GM19025 (cell line): ENCODE results near the gene RGSL1.
"Not testable (repeated sequence)": the region's sequence is repeated elsewhere in the genome, so short reads cannot be mapped to it uniquely, and the experiment has no call there.

Experiments used
- ATAC-seq: cut with Tn5 transposase; IDR thresholded peaks from one replicate; pipeline ENCODE4 v1.9.1; 2021; ENCODE audit warnings: mild to moderate bottlenecking, low read depth, moderate library complexity; ENCODE audit not compliant: unreplicated experiment

Gene RGSL1

DNA sequence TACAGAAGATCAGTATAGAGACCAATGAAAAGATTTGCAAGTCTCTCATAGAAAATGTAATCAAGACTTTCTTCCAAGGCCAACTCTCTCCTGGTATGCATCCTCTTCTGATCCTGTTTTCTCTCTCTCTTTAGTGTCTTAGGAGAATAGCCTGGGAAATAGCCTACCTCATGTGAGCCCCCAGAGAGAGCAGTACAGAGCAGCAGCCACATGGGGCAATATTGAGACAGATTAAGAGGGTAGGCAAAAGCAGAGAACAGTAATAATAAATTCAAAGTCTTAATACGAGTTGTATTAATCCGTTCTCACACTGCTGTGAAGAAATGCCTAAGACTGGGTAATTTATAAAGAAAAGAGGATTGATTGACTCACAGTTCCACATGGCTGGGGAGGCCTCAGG is 77.7 kb downstream of the RGSL1 start:
- no peak for ATAC-seq

DNA sequence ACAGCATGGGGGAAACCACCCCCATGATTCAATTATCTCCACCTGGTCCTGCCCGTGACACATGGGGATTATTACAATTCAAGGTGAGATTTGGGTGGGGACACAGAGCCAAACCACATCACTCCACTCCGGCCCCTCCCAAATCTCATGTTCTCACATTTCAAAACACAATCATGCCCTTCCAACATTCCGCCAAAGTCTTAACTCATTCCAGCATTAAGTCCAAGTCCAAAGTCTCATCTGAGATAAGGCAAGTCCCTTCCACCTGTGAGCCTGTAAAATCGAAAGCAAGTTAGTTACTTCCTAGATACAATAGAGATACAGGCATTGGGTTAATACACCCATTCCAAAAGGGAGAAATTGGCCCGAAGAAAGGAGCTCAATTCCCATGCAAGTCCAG is 78.3 kb downstream of the RGSL1 start:
- ATAC-seq: not testable (repeated sequence)

DNA sequence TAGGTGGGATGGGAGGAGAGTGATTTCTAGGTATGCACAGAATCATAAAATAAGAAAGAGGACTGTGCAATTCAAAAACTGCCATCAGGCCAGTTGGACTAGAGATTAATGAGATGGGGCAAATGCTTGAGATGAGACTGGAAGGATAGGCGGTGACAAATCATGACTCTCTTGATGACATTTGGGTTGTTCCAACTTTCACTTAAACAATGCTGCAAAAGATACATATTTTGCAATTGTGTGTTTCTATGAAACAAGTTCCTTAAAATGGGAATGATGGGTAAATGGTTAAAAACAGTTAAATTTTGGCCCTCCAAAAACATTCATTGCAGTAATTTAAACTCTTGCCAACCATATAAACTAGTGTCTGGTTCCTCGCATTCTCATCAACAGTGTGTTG is 84.0 kb downstream of the RGSL1 start:
- ATAC-seq: no peak

DNA sequence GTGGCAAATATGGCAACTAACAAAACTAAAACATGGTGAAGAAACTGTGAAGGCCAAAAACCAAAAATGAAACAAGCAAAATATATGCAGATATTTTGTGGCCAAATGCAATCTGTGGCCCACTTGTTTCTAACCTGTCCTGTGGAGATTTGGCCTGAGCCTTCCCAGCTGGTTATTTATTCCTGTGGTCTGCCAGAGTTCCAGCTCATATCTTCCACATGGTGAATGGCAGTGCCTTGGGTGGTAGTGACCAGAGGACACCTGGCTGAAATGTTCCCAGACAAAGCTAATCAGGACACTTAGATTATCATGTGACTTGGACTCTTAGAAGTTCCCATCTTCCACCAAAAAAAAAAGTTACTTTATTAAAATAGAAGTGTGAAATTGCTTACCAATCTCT is 99.4 kb downstream of the RGSL1 start:
- no peak for ATAC-seq

DNA sequence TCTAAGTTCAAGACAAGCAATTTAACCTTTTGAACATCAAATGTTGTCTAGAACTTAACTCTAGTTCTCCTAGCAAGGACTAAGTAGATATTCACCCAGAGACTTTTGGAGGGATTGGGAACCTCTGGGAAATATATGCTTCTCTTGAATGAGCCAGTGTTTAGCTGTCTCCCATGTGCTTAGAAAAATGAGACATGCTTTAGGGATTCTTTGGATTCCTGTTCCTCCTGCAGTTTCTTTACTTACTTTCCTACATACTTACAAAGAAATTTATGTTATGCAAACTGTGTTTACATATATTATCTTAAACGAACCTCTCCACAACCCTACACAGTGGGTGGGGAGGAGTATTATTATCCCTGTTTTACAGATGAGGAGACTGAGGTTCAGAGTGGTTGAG is 99.9 kb downstream of the RGSL1 start:
- no peak for ATAC-seq

DNA sequence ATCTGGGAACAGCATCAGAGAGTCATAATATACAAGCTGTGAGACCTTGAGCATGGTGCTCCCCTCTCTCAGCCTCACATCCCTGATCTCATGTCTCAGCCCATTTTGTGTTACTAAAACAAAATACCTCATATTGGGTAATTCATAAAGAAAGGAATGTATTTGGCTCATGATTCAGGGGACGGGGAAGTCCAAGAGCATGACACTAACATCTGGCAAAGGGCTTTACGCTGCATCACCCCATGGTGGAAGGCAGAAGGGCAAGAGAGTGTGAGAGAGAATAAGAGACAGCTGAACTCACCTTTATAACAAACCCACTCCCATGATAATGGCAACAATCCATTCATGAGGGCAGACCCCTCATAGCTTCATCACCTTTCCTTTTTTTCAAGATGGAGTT is 102.6 kb downstream of the RGSL1 start:
- ATAC-seq: no peak

DNA sequence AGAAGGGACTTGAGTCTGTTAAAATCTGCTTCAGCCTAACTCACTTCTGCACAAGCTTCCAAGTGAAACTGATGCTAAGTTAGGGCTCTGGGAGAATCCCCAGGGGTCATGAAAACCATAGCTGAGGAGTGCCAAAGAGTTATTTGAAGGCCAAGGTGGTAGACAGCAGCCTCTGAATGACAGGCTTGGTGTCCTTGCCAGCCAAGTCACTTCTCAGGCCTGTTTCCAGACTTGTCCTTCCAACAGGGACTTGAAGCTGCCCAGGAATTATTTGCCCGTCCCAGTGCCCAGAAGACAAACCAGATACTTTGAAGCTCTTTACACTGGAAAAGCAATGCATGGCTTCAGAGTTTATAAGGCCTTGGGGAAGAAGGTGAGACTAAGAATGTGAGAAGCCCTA is 105.5 kb downstream of the RGSL1 start:
- no peak for ATAC-seq

DNA sequence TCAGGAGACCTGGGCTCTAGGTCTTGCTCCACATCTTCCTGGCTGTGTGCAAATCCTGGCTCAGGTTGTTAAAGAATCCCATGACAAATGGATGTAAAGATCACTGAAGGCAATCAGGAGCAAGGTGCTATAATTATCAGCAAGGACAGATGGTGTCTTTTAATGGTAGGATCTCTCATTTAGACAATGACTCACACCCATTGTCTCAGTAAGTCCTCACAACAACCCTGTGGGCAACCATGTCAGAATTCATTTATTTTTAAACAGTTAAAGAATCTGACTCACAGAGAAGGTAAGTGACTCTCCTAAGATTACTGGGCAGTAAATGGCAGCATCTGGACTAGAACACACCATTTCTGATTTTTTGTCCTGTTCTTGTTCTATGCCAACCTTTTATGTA is 106.3 kb downstream of the RGSL1 start:
- no peak for ATAC-seq

DNA sequence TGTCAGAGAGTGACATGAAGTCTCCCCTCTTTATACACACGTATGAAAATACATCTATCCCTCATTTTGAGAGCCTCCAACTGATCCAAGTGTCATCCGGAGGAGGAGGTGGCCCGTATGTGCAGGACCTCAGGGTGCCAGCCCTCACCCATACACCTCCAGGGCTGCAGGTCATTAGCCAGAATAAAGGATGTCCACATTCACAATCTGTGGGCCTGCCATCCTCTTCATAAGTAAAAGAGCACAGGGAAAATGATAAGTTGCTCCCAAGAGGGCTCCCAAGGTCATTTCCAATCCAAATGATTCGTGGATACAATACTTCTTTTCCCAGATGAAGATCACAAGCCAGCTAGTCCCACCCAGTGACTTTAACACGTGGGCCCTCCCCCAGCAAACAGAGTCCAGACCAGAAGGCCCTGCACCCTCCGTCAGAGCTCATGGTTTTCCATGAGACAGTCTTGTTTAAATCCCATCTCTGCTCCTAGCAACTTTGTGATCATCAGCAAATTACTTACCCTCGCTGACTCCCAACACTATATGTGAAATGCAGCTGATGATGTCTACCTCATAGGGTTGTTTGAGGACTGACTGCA is 110.5 kb downstream of the RGSL1 start:
- no peak for ATAC-seq

DNA sequence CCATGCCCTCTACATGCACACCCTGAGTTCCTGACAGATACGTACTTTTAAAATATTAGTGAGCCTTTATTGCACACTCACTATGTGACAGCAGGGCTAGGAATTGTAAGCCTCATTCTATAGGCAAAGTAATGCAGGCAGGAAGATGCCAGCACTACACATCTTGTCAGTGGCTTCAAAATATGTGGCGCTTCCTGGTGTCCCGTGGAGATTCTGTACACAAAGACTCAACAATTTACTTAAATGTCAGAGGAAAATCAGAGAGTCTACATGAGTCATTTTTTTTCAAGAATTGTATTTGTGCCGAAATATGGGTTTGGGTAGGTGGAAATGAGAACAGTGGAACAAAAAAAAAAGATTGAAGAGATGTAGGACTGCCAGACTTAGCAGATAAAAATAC is 111.5 kb downstream of the RGSL1 start:
- ATAC-seq: no peak

DNA sequence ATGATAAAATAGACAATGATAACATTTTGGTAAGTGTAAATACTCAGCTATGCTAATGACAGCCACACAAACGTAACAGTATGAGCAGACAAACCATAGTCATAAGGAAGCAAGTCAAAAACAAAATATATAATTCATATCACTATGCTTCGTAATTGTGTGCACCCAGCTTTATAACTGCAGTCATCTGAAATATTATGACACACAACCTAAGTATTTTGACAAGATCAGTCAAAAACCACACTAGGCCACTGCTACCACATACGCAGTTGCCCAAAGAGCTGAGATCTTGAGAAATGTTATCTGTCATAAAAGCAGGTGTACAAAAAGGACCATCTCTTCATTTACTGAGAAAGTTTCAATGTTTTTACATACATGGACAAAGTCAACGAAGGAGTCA is 113.1 kb downstream of the RGSL1 start:
- no peak for ATAC-seq

DNA sequence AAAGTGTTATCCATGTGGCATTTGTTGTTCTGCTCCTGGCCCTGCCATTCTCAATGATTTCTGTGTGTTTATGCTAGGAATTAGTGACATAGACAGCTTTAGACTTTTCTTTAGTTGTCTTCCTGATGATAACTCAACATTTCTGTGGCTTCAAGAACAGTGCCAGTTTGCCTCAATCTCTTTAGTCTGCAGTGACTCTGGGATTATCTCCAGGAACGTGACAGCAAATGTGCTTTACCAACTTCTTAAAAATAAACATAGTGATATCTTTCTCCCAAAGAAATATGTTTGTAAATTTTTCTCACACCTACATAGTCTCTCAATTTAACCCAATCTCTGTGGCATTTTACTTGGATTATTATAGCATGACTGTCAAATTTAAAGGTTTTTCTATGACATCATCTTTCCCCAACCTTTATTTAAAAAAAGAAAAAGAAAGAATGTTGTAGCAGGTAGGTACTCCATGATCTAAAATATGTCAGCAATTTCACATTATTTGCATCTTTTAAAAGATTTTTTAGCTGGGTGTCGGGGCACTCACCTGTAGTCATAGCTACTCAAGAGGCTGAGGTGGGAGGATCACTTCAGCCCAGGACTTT is 114.6 kb downstream of the RGSL1 start:
- no peak for ATAC-seq

DNA sequence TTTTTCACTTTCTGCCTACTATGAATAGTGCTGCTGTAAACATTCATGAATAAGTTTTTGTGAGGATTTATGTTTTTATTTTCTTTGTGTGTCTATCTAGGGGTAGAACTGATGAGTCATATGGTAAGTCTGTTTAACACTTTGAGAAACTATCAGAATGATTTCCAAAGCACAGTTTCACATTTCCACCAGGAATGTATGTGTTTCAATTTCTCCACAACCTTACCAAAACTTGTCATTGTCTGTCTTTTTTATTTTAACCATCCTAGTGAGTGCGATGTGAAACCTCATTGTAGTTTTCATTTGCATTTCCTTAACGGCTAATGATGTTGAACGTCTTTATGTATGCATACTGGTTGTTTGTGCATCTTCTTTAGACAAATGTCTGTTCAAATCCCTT is 115.6 kb downstream of the RGSL1 start:
- ATAC-seq: no peak

DNA sequence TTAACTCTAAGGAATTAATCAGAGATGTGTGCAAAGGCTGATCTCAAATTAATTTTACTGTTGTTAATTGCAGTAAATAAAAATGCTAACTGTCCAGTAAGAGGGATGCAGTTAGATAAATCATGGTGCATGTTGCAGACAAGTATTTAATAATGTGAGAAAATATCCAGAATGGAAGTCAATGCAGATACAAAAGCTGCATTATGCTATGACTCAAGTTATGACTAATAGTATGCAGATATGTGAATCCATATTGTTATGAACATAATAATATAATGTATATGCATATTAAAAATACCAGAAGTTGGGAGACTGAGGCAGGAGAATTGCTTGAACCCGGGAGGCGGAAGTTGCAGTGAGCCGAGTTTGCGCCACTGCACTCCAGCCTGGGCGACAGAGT is 117.7 kb downstream of the RGSL1 start:
- no peak for ATAC-seq

DNA sequence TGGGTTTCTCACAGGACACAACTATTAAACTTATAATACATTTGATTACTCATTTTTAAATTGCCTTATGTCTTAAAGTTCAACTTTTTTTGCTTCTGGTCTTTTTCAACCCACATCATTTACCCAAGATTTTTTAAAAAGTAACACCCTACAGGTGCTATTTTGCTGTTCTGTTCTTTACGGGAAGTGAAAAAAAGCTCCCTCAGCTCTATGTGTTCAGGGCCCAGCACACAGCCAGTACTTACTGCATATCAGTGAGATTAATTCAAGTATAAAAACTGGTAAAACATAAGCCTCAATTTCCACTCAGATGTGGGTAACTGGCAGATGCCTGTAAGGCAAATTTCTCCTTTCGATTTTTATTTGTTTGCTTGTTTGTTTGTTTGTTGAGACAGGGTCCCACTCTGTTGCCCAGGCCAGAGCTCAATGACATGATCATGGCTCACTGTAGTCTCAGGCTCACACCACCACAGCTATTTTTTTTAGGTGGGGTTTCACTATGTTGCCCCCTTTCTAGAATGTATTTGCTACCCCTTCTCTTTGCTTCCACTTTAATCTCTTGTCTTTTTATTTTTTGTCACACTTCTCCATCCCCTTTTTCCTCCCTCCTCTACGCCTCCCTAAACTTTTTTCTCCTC is 118.8 kb downstream of the RGSL1 start:
- no peak for ATAC-seq

DNA sequence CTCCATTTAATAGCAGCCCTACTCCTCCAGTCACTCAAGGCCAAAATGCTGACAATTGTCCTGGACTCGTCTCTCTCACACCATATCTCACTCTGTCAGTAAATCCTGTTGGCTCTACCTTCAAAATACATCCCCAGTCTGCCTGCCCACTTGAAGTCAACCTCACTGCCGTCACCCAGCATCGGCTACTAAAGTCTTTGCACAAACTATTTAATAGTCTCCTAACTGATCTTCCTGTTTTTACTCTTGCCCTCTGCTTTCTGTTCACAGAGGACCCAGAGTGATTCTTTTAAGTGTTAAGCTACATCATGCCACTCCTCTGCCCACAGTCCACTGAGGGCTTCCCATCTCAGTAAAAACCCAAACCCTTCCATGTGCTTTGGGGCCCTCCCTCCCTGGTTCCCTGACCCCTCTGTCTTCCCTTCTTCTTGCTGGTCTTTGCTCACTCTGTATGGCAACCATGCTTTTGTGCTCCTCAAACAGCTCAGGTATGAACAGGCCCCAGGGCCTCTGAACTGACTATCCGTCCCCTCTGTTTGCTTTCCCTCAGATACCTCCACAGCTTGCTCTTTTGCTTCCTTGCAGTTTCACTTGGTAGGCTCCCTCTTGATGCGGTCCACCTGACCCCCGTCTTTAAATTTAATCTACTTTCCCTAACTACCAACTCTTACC is 120.1 kb downstream of the RGSL1 start:
- ATAC-seq: no peak

DNA sequence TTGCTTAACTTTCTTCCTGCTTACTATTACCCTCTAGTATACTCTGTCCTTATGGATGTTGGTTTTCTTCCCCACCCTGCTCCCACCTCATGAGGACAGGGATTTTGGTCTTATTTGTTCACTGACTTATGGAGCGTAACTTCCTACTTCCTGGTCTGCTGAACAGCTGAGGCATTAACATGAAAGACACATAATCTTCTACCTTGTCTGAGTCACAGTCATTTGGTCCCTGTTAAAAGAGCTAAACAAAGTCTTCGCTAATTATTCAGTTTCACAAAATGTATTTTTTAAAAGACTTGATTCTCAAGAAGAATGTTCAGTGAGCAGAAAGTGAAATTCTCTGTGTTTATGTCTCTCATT is 120.6 kb downstream of the RGSL1 start:
- ATAC-seq: no peak

DNA sequence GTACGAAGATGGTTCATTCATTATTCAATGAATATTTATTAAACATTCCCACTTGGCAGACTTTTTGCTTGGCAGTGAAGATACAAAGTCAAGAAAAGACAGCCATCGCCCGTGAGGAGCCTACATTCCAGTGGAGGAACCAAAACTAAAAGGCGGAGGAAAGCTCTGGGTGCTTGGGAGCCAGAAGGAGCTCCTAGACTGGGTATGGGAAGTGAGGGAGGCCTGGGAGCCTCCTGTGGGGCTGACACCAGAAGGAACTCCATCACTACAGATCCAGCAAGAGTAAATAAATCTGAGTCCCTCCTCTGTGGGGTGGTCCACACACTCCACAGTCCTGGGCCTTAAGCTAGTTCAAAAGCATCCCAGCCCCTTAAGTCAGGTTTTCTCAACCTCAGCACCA is 124.2 kb downstream of the RGSL1 start:
- no peak for ATAC-seq

DNA sequence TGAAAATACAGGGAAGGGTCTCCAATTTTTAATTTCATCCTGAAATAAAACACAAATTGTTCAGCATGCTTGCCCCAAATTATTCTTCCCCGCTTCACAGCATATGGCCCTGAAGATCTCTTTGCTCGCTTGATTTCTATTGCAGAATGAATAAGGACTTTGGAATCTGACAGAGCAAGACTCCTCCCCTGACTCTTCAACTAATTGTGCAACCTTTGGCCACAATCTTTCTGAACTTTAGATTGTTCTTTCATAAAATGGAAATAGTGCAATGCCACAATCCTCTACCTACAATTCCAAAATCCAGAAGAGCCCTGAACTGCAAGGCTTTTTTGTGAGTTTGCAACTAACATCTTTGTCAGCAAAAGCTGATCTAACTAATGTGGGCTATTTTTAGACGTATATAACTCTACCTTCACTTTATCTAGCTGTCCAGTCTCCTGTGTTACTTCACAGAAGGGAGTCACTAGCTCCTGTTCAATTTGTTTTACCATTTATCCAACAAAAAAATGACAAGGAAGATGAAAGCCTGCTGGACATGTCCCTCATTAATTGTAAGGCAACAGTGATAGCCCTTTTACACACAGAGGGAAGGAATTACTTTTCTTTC is 125.7 kb downstream of the RGSL1 start:
- no peak for ATAC-seq

DNA sequence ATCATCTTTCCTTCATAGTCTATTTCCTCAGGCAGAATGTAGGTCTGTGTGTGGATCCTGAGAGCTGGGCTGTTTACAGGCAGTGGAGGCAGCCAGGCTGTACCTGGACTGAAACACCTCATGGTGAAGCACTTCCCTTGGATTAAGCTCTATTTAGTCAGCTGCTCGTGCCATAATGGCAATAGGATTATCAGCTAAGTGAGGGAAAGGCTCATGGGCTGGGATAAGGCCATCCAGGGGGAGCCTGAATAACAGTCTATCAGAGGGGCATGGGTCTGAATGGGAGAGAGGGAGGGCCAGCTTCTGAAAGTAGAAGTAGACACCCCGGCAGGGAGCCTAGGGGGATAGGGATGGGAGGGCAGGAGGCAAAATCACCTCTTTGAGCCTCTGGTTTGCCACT is 130.8 kb downstream of the RGSL1 start:
- ATAC-seq: no peak

DNA sequence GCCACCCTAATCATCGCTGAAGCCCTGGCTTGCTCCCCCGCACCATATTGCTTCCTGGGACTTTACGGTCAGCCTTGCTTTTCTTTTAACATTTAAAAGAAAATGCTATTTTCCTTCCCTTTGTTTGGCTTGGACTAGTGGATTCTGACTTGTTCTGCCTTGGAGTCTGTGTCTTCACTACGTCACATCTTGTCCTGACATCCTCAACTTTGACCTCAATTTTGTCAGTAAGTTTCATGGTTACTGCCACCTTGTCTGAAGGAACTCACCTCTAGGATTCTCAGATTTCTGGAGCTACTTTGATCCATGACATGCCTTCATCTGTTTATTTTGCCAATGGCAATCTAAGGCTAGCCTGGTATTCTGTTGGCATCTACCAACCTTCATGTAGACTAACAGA is 134.8 kb downstream of the RGSL1 start:
- no peak for ATAC-seq

DNA sequence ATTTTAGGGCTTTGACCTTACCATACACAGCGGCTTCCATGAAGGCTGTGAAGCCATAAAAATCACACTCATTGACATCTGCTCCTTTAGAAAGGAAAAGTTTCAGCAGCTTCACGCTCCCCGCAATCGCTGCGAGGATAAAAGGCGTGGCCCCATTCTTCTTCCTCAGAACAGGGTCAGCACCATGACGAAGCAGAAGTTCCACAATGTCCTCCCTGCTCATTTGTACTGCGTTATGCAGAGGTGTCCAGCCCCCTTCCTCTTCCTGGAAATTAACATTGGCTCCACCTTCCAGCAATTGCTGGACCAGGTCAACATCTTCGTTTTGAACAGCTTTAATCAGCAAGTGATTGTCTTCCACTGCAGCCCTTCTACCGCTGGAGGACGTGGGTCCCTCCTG is 136.4 kb downstream of the RGSL1 start:
- ATAC-seq: no peak
